ENCODE data around the gene DUSP5.

Gene DUSP5

DNA sequence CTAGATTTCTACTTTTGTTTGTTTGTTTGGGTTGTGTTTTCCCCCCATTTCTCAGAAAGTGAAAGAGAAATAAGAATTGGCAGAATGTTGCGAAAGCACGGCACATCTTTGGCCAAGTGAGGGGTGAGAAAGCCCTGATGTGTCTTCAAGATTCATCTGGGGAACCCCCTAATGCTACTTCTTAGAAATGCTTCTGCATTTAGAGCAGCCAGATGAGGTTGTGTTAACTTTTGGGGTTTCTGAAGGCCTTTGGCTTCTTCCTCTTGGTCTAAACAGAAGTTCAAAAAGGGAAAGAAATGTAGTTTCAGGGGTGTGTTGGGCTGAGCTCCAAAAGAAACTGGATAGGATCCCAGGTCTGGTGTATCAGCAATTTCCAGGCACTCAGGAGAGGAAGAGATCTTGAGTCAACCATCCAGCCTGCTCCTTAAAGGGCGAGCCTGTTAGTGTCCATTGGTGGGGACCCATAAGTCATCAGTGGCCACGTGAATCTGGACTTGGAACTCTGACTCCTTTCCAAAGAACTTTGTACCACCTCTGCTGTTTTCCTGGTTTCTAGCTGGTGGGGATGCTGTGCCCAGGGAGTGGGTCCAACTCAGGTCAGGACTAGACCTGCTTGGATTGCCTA lies 6.5 kb downstream of the DUSP5 start:
- Histone ChIP-seq H3K4me3 (ENCODE audit: low read depth, low read length) (no peak overlapping the region), H3K9me3 (ENCODE audit: control insufficient read depth, insufficient read depth, low read length) (no peaks in the 10 kb centered on the region), H3K36me3 (ENCODE audit: control insufficient read depth, insufficient read depth, low read length) (peaks cover 11% of the 10 kb centered on the region), H3K4me1 (ENCODE audit: control insufficient read depth, insufficient read depth, low read length) (peaks cover 31% of the 10 kb centered on the region), H3K9ac (ENCODE audit: low read depth, low read length) (no peak overlapping the region), H3K27me3 (ENCODE audit: control insufficient read depth, insufficient read depth, low read length) (peaks cover 8% of the 10 kb centered on the region)

GRCh38 chr10:110505130-110505770 lies 7.5 kb downstream of the DUSP5 start:
- Histone ChIP-seq H3K36me3 (ENCODE audit: control insufficient read depth, insufficient read depth, low read length) (peaks cover 13% of the 10 kb centered on the region), H3K4me3 (ENCODE audit: low read depth, low read length) (no peak overlapping the region), H3K9ac (ENCODE audit: low read depth, low read length) (no peak overlapping the region), H3K4me1 (ENCODE audit: control insufficient read depth, insufficient read depth, low read length) (peaks cover 21% of the 10 kb centered on the region), H3K27me3 (ENCODE audit: control insufficient read depth, insufficient read depth, low read length) (peaks cover 2% of the 10 kb centered on the region), H3K9me3 (ENCODE audit: control insufficient read depth, insufficient read depth, low read length) (no peaks in the 10 kb centered on the region)

- Histone ChIP-seq H3K4me1 (ENCODE audit: control insufficient read depth, insufficient read depth, low read length) (peaks cover 9% of the 10 kb centered on the region), H3K36me3 (ENCODE audit: control insufficient read depth, insufficient read depth, low read length) (peaks cover 21% of the 10 kb centered on the region), H3K4me3 (ENCODE audit: low read depth, low read length) (no peak overlapping the region), H3K9ac (ENCODE audit: low read depth, low read length) (no peak overlapping the region), H3K9me3 (ENCODE audit: control insufficient read depth, insufficient read depth, low read length) (no peaks in the 10 kb centered on the region), H3K27me3 (ENCODE audit: control insufficient read depth, insufficient read depth, low read length) (no peaks in the 10 kb centered on the region)
Observed at GRCh38 chr10:110506448-110506847, 8.7 kb downstream of the DUSP5 start.

DNA sequence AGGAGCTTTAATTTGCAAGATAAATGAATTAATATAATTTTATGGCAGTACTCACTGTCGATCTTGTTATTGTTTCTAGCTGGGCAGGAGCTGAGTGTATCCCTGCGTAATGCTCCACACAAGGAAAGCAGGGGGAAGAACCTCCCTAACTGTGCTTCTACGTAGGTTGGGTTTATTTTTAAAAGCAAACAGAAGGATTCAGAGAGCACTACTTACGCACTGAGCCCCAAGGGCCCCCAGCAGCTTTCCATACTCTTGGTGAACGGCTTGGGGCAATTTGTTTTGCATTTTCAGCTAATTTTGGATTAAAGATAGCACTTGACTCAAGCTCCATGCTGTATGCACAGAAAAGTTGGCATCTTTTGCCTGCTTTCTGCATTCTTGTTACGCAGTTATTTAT lies 9.6 kb downstream of the DUSP5 start:
- Histone ChIP-seq H3K4me1 (ENCODE audit: control insufficient read depth, insufficient read depth, low read length) (peaks cover 2% of the 10 kb centered on the region), H3K9me3 (ENCODE audit: control insufficient read depth, insufficient read depth, low read length) (no peaks in the 10 kb centered on the region), H3K36me3 (ENCODE audit: control insufficient read depth, insufficient read depth, low read length) (peaks cover 27% of the 10 kb centered on the region), H3K4me3 (ENCODE audit: low read depth, low read length) (no peak overlapping the region), H3K9ac (ENCODE audit: low read depth, low read length) (no peak overlapping the region), H3K27me3 (ENCODE audit: control insufficient read depth, insufficient read depth, low read length) (no peaks in the 10 kb centered on the region)

DNA sequence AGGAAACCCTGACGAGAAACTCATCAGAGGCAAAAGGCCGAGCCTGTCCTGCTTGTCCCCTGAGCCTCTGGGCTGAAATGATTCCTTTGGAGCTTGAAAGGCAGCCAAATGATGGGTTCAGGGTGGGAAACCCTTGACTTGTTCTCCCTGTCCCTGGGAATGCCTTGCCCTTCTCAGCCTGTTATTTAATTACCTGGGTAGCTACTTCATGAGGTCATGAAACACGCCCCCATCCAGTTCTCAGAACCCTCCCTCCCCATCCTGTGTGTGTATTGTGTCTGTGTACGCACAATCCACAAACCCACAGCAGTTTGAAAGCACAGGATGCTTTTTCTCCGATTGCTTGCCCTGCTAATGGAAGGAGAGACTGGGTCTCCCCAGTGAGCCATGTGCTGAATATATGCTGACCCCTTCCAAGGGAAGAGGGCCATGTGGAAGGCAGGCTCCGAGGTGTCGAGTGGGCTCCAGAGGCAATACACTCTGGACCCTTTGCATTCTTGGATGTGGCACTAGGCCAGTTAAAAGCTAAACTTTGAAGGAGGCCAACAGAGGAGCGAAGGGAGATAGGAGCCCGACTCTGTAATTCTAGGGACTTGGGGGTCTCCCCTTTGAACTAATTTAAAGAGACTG lies 10.6 kb downstream of the DUSP5 start:
- no peak overlapping the region for H3K9ac ChIP-seq (ENCODE audit: low read depth, low read length)
- no peaks in the 10 kb centered on the region for H3K4me1 ChIP-seq (ENCODE audit: control insufficient read depth, insufficient read depth, low read length)

GRCh38 chr10:110508806-110509544 lies 11.3 kb downstream of the DUSP5 start:
- peaks cover 18% of the 10 kb centered on the region for H3K36me3 ChIP-seq (ENCODE audit: control insufficient read depth, insufficient read depth, low read length)
- no peak overlapping the region for H3K4me3 ChIP-seq (ENCODE audit: low read depth, low read length)
- no peaks in the 10 kb centered on the region for H3K9me3 ChIP-seq (ENCODE audit: control insufficient read depth, insufficient read depth, low read length)
- no peaks in the 10 kb centered on the region for H3K27me3 ChIP-seq (ENCODE audit: control insufficient read depth, insufficient read depth, low read length)
- H3K9ac ChIP-seq (ENCODE audit: low read depth, low read length), result no peak overlapping the region
- no peaks in the 10 kb centered on the region for H3K4me1 ChIP-seq (ENCODE audit: control insufficient read depth, insufficient read depth, low read length)

More for the DNA sequence above, 10.6 kb downstream of the DUSP5 start:
- Histone ChIP-seq H3K27me3 (ENCODE audit: control insufficient read depth, insufficient read depth, low read length) (no peaks in the 10 kb centered on the region), H3K4me3 (ENCODE audit: low read depth, low read length) (no peak overlapping the region), H3K9me3 (ENCODE audit: control insufficient read depth, insufficient read depth, low read length) (no peaks in the 10 kb centered on the region), H3K36me3 (ENCODE audit: control insufficient read depth, insufficient read depth, low read length) (peaks cover 19% of the 10 kb centered on the region)

GRCh38 chr10:110509560-110509959 lies 11.9 kb downstream of the DUSP5 start:
- Histone ChIP-seq H3K27me3 (ENCODE audit: control insufficient read depth, insufficient read depth, low read length) (no peaks in the 10 kb centered on the region), H3K4me1 (ENCODE audit: control insufficient read depth, insufficient read depth, low read length) (no peaks in the 10 kb centered on the region), H3K4me3 (ENCODE audit: low read depth, low read length) (no peak overlapping the region), H3K36me3 (ENCODE audit: control insufficient read depth, insufficient read depth, low read length) (peaks cover 18% of the 10 kb centered on the region), H3K9ac (ENCODE audit: low read depth, low read length) (no peak overlapping the region), H3K9me3 (ENCODE audit: control insufficient read depth, insufficient read depth, low read length) (no peaks in the 10 kb centered on the region)

DNA sequence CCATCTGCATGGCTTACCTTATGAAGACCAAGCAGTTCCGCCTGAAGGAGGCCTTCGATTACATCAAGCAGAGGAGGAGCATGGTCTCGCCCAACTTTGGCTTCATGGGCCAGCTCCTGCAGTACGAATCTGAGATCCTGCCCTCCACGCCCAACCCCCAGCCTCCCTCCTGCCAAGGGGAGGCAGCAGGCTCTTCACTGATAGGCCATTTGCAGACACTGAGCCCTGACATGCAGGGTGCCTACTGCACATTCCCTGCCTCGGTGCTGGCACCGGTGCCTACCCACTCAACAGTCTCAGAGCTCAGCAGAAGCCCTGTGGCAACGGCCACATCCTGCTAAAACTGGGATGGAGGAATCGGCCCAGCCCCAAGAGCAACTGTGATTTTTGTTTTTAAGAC lies 12.4 kb downstream of the DUSP5 start:
- Histone ChIP-seq H3K36me3 (ENCODE audit: control insufficient read depth, insufficient read depth, low read length) (peaks cover 18% of the 10 kb centered on the region), H3K27me3 (ENCODE audit: control insufficient read depth, insufficient read depth, low read length) (no peaks in the 10 kb centered on the region), H3K4me1 (ENCODE audit: control insufficient read depth, insufficient read depth, low read length) (no peaks in the 10 kb centered on the region), H3K9me3 (ENCODE audit: control insufficient read depth, insufficient read depth, low read length) (no peaks in the 10 kb centered on the region), H3K9ac (ENCODE audit: low read depth, low read length) (no peak overlapping the region), H3K4me3 (ENCODE audit: low read depth, low read length) (no peak overlapping the region)

- Histone ChIP-seq H3K27me3 (ENCODE audit: control insufficient read depth, insufficient read depth, low read length) (no peaks in the 10 kb centered on the region), H3K9ac (ENCODE audit: low read depth, low read length) (no peak overlapping the region), H3K36me3 (ENCODE audit: control insufficient read depth, insufficient read depth, low read length) (peaks cover 18% of the 10 kb centered on the region), H3K4me1 (ENCODE audit: control insufficient read depth, insufficient read depth, low read length) (no peaks in the 10 kb centered on the region), H3K9me3 (ENCODE audit: control insufficient read depth, insufficient read depth, low read length) (no peaks in the 10 kb centered on the region), H3K4me3 (ENCODE audit: low read depth, low read length) (no peak overlapping the region)
Observed at GRCh38 chr10:110510730-110511129, 13.0 kb downstream of the DUSP5 start.

GRCh38 chr10:110511734-110512449 lies 14.2 kb downstream of the DUSP5 start:
- Histone ChIP-seq H3K4me1 (ENCODE audit: control insufficient read depth, insufficient read depth, low read length) (no peaks in the 10 kb centered on the region), H3K4me3 (ENCODE audit: low read depth, low read length) (no peak overlapping the region), H3K36me3 (ENCODE audit: control insufficient read depth, insufficient read depth, low read length) (peaks cover 15% of the 10 kb centered on the region)

GRCh38 chr10:110512461-110513187 lies 14.9 kb downstream of the DUSP5 start:
- Histone ChIP-seq H3K9ac (ENCODE audit: low read depth, low read length) (no peak overlapping the region), H3K27me3 (ENCODE audit: control insufficient read depth, insufficient read depth, low read length) (no peaks in the 10 kb centered on the region), H3K9me3 (ENCODE audit: control insufficient read depth, insufficient read depth, low read length) (no peaks in the 10 kb centered on the region), H3K4me3 (ENCODE audit: low read depth, low read length) (no peak overlapping the region), H3K36me3 (ENCODE audit: control insufficient read depth, insufficient read depth, low read length) (peaks cover 15% of the 10 kb centered on the region), H3K4me1 (ENCODE audit: control insufficient read depth, insufficient read depth, low read length) (no peaks in the 10 kb centered on the region)

More at GRCh38 chr10:110511734-110512449, 14.2 kb downstream of the DUSP5 start:
- Histone ChIP-seq H3K27me3 (ENCODE audit: control insufficient read depth, insufficient read depth, low read length) (no peaks in the 10 kb centered on the region), H3K9me3 (ENCODE audit: control insufficient read depth, insufficient read depth, low read length) (no peaks in the 10 kb centered on the region), H3K9ac (ENCODE audit: low read depth, low read length) (no peak overlapping the region)
